Erythroblast (primary cell): ENCODE results near the gene ACOT13.

Experiments
- GATA1 ChIP-seq: IDR thresholded peaks from 2 replicates; pipeline ENCODE4 v1.6.1; 2011; ENCODE audit warnings: low read depth, mild to moderate bottlenecking, control low read depth, low read length, moderate library complexity
- POLR2A ChIP-seq: IDR thresholded peaks from 2 replicates; pipeline ENCODE4 v1.6.1; 2011; ENCODE audit warnings: mild to moderate bottlenecking, low read length

DNA sequence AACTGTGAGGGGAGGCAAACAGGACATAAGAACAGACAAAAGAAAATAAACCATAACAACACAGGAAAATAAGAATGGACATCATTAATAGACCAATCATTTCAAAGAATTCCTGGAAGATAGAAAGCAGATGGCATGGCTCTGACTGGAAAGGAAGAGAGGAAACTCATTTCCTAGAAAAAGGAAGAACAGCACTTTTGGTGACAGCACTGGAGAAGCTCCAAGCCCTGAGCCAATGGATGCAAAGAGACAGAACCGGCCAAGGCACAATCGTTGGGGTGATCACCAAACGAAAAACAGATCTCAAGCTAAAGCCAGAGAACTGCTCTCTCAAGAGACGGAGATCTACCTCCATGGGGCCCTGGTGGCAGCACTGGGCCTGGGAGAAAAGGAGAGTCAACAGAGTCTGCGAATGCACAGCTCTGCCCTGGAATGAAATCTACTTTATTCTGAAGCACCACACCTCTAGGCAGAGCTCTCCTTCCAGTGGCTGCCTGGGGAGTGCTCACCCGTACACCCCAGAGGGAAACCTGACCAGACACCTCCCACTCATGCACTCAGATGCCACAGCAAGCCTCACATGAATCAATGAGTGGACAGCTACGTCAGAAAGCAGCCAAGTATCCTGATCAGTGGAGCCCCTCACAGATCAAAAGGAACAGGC lies 45.1 kb upstream of the ACOT13 start:
- TF ChIP-seq POLR2A (no peak), GATA1 (no peak)
